Globus pallidus (tissue), 1 donor: Measurements from ENCODE around the gene BPTF.
"Not testable (repeated sequence)": the region's sequence is repeated elsewhere in the genome, so short reads cannot be mapped to it uniquely, and the experiment has no call there.

ENCODE experiments used
- DNase-seq: peaks from one replicate; pipeline ENCODE4 v3.0.0-alpha.2; 2015; ENCODE audit warnings: low spot score

Gene BPTF

DNA sequence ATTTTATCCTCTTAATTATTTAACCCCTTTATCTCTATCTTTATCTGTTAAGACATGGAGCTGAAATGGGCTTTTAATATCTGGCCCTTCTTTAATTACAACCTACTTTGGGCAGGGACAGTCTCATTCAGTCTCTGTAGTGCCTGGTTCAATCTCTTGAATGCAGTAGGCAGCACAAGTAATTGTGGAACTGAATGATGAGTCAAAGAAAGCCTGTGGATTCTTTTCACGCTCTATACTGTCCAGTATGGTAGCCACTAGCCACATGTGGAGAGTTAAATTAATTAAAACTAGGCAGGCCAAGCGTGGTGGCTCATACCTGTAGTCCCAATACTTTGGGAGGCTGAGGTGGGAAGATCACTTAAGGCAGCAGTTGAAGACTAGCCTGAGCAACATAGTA is 9.3 kb downstream of the BPTF start:
- no peak for DNase-seq

DNA sequence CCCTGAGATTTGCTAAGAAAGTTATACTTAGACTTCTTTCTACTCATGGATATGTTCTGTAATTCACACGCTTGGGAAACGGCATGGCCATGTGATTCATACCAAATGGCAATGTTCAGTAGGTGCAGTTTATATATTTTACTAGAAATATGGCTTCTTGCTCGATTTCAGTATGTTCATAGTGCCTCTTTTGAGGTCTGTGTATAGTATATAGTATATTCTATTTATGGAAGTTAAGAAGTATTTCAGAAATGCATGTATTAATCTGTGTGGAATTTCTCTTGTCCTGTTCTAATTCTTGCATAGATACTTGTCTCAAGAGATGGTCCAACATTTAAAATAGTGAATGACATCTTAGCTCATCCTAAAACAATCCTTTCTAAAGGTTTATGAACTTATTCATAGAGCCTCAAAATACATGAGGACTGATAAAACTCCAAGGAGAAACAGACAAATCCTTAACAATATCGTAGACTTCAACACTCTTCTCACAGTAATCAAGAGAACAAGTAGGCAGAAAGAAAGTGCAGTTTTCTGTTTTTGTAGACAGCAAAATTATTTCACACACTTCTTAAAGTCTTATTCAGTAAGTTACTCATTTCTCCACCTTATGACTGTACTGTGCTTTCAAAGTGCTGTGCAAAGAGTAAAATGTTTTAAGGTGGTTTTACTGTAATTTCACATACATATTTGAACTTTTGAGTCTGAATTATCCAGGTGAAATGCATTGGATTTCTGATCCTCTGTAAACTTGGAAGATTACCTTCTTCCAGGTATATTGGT is 11.1 kb downstream of the BPTF start:
- DNase-seq, result no peak

DNA sequence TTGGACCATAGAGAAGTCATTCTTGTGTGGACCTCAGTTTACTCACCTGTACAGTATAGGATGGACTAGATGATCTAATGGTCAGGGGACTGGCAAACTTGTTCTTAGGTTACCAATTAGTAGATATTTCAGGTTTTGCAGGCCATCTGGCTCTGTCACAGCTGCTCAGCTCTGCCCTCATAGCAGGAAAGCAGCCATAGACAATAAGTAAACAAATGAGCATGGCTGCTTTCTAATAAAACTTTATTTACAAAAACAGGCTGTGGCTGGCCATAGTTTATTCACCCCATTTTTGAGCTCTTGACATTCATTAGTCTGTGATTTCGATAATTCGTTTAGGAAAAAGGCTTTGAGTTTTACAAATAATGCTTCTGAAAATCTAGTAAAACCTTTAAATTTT is 12.7 kb downstream of the BPTF start:
- DNase-seq, result no peak

DNA sequence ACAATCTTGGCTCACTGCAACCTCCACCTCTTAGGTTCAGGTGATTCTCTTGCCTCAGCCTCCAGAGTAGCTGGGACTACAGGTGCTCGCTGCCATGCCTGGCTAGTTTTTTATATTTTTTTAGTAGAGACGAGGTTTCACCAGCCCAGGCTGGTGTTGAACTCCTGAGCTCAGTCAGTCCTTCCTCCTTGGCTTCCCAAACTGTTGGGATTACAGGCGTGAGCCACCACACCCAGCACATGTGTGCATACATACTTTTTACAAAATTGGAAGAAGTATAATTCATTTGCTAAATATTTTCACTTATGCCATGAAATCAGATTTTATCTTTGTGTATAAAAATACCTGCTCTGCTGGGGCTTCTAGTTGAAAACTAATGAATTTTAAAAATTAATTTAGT is 13.2 kb downstream of the BPTF start:
- no peak for DNase-seq

DNA sequence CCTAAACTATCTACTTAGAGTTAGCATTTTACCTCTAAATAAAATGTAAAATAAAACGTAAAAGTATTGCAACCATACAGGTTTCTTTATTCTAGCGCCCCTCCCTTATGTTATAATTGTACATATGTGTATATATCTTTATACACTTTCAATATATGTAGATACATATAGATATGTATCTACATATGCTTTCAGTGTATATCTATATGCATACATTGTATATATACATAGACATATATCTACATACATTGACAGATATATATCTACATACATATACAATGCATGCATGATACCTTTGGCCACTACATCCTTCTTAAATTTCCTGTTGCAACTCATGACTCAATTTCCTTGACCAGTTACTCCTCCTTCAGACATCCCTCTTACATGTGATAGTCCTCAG is 16.7 kb downstream of the BPTF start:
- DNase-seq, result no peak

DNA sequence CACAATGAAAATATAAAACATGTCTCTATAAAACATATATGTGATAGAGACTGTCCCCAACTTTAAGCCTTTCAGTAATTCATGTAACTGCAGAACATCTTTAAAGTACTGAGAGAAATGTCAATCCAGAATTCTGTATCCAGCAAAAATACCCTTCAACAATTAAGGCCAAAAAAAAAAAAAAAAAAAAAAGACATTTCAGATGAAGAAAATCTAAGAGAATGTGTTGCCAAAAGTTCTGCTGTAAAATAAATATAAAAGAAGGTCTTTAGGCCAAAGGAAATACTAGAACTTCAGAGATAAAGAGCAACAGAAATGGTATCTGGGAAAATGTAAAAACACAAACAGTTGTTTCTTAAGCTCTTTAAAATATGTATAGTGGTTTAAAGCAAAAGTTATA is 17.3 kb downstream of the BPTF start:
- no peak for DNase-seq

DNA sequence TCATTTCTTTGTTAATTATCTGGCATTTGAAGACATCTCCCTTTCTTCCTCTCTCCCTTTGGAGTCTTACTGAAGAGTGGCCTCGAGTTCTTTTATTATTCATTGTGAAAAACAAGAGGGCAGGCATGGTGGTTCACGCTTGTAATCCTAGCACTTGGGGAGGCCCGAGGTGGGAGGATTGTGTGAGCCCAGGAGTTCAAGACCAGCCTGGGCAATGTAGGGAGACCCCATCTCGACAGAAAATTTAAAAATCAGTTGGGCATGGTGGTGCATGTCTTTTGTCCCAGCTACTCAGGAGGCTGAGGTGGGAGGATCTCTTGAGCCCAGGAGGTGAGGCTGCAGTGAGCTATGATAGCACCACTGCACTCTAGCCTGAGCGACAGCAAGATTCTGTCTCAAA is 20.1 kb downstream of the BPTF start:
- no peak for DNase-seq

DNA sequence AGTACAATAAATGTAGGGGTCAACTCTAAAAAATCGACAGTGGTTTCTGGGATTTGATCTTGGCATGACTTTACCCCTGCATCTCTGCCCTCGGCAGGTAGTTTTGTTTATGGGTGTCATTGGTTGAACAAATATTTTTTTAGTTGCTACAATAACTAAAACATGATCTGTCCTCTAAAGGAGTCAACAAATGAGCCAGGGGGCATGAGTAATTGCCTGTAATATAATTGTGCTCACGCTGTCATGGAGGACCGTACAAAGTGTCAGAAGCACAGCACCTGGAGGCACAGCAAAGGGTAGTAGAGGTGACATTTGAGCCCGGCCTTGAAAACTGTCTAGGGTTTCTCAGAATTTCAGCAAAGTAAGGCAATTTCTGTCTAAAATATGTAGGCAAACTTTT is 22.9 kb downstream of the BPTF start:
- DNase-seq, result not testable (repeated sequence)

DNA sequence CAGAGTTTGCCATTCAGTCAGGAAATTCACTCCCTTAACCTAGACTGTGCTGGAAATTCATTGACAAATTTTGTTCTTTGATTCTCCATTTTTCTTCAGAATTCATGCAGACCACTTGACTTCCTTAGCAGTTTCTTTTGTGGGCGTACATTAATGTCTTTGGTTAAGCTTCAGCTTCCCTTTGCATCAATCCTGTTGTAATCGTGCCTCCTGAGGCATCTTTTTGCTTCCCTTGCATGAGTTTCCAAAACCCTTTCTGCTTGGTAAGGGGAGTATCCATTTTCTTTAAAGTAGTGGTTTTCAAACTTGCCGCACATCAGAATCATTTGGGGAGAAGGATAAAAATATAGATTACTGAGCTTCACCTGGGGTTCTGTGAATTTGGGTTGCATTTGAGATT is 23.5 kb downstream of the BPTF start:
- DNase-seq, result not testable (repeated sequence)

DNA sequence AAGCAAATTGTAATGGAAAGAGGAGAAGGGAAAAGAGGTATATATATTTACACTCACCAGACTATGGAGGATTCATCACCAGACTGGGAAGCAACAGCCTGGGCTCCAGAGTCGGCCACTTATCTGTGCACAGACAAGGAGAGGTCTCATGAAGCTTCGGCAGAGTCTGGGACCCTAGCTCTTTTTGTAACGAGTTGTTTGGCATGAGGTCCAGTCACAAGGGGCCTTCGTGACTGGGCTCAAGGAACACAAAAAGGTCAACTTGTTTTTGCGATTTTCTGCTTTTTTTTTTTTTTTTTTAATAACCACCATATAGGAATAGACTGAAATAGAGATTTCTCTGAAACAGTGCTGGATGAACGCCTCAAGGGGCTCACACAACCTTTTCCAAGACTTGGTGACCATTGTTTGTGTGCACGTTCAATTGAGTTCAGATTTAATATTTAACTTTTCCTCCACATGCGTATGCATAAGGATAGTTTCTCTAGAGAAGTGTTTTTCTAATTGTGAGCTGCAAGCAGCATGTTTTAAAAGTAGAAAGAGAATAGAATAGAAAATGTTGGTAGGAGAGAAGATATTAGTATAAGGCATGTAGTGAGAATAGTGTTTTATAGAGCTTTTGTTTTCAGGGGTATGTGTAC is 25.8 kb downstream of the BPTF start:
- no peak for DNase-seq

DNA sequence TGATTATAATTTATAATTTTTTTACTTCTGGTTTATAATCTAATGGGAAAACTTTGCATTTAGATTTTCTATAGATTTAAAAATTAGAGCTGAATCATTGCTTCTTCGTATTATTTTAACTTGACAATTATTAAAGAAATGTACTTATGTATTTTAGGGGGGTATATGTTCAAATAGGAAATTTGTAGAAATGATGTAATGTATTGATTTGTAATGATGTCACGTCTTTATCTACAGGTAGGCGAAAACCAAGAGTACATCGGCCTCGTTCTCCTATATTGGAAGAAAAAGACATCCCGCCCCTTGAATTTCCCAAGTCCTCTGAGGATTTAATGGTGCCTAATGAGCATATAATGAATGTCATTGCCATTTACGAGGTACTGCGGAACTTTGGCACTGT is 28.4 kb downstream of the BPTF start:
- DNase-seq, result no peak

DNA sequence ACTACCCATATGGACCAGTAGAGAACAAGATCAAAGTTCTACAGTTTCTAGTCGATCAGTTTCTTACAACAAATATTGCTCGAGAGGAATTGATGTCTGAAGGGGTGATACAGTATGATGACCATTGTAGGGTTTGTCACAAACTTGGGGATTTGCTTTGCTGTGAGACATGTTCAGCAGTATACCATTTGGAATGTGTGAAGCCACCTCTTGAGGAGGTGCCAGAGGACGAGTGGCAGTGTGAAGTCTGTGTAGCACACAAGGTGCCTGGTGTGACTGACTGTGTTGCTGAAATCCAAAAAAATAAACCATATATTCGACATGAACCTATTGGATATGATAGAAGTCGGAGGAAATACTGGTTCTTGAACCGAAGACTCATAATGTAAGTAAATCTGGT is 29.1 kb downstream of the BPTF start:
- no peak for DNase-seq

DNA sequence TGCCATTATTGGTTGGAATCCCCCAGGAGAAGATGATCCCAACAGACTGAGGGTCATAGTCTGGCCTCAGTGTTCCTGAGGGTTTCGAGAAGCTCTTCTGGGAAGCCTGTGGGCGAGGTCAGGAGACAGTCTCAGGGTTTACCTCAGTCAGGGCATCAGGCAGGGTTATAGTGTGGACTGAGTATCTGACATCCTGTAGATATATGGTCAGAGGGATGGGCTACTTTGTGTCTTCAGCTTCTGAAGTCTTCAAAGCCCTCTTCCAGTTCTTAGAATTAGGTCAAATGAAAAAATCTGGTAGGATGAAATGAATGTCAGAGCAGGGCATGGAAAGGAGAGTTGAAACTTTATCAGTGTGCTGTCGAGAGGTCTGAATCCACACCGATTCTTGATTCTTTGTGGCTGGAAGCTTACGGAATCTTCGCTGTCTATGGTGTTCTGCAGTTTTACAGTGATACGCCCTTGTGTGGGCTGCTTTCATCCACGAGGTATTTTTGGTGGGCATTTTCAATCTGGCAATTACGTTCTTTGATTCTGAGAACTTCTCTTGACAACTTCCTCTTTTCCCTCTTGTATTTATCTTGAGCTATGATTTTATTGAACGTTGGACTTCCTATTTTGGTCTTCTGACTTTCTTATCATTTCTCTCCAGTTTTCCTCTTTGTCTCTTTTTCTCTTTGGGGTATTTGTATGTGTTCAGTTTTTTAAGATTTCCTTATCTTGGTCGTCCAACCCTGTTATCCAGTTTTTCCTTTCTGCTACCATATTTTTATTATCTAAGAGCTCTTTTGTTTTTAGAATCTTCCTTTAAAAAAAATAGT is 30.4 kb downstream of the BPTF start:
- DNase-seq, result no peak

DNA sequence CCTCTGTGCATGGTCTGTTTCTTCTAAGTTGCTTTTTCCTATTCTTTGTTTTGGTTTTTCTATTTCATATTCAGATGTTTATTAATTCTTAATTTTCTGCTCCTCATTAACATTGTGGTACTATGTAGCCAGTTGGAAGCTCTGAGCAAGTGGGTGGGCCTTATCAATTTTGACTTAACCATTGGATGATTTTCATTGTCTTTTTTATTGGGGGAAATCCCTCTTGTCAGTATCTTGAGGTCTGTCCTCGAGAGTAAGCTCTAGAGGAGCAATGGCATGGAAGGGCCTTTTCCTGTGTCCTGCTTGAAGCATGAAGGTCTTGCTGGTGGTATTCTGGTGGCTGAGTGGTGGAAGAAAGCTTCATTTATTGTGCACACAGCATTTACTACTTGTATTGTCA is 31.1 kb downstream of the BPTF start:
- DNase-seq, result not testable (repeated sequence)

DNA sequence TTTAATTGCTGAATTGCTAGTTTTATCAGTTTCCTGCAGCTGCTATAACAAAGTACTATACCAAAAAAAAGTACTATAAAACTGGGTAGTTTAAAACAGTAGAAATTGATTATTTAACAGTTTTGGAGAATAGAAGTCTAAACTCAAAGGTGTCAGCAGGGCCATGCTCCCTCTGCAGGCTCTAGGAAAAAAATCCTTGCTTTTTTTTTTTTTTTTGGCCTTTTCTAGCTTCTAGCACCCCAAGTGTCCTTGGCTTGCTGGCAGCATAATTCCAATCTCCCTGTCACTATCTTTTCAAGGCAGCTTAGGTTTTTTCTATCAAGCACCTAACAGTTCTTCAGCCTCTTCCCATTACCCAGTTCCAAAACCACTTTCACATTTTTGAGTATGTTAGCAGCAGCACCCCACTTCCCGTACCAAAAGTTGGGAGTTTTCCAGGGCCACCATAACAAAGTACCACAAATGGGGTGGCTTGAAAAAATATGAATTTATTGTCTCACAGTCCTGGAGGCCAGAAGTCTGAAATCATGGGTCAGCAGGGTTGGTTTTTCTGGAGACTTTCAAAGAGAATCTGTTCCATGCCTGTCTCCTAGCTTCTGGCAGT is 37.4 kb downstream of the BPTF start:
- no peak for DNase-seq

DNA sequence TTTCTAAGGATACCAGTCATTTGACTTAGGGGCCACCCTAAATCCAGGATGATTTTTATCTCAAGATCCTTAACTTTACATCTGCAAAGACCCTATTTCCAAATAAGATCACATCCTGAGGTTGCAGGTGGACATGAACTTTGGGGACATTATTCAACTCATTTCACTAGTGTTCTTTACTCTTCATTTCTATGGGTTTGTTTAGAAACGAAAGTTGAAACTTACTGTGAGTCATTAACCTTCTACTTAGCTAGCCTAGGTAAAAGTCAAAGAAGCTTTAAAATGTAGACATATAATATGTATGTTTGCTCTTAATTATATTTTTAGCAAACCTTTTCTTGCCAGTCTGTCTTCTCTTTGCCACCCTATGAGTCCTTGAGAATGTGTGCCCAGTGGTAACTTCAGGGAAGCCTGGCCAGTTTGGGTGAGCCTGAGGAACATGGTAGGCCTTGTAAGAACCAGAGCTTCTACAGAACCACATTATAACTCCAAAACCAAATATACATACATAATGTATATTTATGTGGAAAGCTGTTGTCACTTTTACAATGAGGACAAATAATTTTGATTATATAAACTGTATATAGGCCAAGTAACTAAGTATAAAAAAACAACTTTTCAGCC is 38.4 kb downstream of the BPTF start:
- no peak for DNase-seq

DNA sequence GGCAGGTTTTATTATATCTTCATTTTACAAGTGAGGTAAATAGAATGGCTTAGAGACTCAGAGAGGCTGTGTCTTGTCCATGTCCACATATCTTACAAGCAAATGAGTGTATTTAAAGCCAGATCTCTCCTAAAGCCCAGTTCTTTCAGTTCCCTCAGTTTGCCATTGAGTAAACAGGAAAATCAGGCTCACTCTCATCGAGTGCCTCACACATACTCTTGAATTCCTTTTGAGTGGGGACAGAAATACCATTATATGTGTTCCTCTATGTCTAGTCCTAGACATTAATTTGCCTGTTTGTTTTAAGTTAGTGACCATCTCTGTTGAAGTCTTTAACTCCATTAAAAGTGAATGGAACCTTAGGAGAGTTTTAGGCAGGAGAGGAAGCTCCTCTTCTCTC is 40.1 kb downstream of the BPTF start:
- no peak for DNase-seq

DNA sequence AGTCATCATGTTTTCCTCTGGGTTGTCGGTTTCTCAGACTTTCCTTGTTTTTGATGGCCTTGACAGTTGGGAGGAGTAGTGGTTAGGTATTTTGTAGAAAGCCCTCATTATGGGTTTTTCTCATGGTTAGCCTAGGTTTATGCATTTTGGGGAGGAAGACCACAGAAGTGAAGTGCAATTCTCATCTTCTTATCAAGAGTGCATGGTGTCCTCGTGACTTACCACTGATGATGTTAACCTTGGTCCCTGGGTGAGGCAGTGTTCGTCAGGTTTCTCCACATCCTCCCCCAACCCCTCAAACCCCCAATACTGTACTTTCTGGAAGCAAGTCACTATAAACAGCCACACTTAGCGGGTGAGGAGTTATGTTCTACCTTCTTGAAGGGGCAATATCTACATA is 42.3 kb downstream of the BPTF start:
- no peak for DNase-seq

DNA sequence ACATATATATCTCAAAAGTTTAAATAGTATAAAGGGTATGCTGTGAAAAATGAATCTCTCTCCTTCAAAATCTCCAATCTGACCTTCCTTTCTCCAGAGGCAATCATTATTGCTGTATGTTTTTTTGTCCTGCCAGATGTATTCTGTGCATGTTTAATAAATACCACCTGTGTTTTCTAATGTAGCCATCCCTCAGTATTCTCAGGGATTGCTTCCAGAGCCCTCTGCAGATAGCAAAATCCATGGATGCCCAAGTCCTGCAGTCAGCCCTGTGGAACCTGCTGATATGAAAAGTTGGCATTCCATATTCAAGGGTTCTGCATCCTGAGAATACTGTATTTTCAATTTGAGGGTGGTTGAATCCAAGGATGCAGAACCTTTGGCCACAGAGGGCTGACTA is 42.9 kb downstream of the BPTF start:
- DNase-seq, result no peak

DNA sequence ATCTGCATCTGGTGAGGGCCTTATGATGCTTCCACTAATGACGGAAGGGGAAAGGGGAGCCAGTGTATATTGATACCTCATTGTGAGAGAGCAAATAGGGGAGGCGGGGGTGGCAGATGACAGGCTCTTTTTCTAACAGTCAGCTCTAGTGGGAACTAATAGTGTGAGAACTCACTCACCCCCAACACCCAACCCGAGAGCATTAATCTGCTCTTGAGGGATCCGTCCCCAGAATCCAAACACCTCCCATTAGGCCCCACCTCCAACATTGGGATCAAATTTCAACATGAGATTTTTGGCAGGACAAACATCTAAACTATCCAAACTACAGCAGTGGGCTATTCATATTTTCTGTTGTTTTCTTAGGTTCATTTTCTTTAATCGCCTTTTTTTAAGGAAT is 54.4 kb downstream of the BPTF start:
- DNase-seq, result no peak

DNA sequence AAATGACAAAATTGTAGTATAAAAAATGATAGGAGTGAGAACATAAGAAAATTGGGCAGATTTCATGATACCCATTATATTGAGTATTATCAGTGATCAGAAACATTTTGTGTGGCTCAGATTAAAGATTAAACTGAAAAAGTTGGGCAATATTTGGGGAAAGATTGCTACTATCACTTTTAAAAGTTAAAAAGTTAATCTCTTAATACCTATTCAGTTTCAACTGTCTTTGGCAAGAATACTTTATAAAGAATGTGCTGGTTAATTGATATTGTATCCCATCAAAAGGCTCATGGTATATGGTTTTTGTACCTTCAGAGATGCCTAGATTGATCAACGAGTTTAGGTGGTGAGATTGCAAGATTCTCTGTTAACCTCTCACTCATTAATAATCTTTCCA is 55.8 kb downstream of the BPTF start:
- DNase-seq, result no peak

DNA sequence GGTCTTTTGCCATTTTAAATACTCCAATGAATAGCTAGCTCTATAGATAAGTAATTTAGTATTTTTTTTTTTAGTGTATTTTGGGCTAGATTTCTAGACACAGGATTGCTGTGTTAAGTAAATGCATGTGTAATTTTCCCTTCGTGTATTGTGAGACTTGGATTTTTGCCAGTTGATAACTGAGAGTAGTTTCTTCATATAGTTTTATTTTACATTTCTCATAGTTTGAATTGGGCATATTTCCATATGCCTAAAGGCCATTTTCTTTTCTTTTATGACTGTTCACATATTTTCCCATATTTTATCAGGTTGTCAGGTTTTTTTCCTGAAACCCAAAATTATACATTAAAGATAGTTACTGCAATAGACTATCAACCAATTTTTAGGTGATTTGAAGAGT is 59.4 kb downstream of the BPTF start:
- no peak for DNase-seq
